NB4 (cell line): Measurements from ENCODE around the gene RAI1.

Source experiments
- CTCF ChIP-seq: IDR thresholded peaks from one replicate; pipeline ENCODE4 v1.5.1; 2012; ENCODE audit warnings: low read depth, low read length
- POLR2A ChIP-seq: IDR thresholded peaks from 2 replicates; pipeline ENCODE4 v1.6.1; 2011; ENCODE audit warnings: mild to moderate bottlenecking; ENCODE audit not compliant: insufficient read length; ENCODE audit errors: extremely low read depth

- TF ChIP-seq POLR2A (no peak), CTCF (no peak)
Measured at GRCh38 chr17:17726458-17727060, 45.3 kb downstream of the RAI1 start.
